ENCODE data around the gene ZNF680.

Gene ZNF680

GRCh38 chr7:64516451-64516850 lies 46.4 kb downstream of the ZNF680 start:
- Histone ChIP-seq H3K27me3 (ENCODE audit: control insufficient read depth, insufficient read depth, low read length, poor library complexity, severe bottlenecking) (no peaks in the 10 kb centered on the region), H3K36me3 (ENCODE audit: control insufficient read depth, insufficient read depth, low read length) (peaks cover 12% of the 10 kb centered on the region), H3K4me3 (ENCODE audit: insufficient read depth, low read depth, low read length) (no peak overlapping the region), H3K4me1 (ENCODE audit: control insufficient read depth, insufficient read depth, low read length) (no peaks in the 10 kb centered on the region), H3K9me3 (ENCODE audit: control insufficient read depth, low read length) (peaks cover 8% of the 10 kb centered on the region), H3K27ac (ENCODE audit: insufficient read depth, low read depth, low read length, poor library complexity, severe bottlenecking) (no peak overlapping the region)
- 59 to 69% methylated on average over 2 of the region's 2 CpGs for WGBS, 2 experiments

- Histone ChIP-seq H3K27me3 (ENCODE audit: control insufficient read depth, insufficient read depth, low read length, poor library complexity, severe bottlenecking) (no peaks in the 10 kb centered on the region), H3K4me1 (ENCODE audit: control insufficient read depth, insufficient read depth, low read length) (no peaks in the 10 kb centered on the region), H3K4me3 (ENCODE audit: insufficient read depth, low read depth, low read length) (no peak overlapping the region), H3K27ac (ENCODE audit: insufficient read depth, low read depth, low read length, poor library complexity, severe bottlenecking) (no peak overlapping the region), H3K36me3 (ENCODE audit: control insufficient read depth, insufficient read depth, low read length) (peaks cover 12% of the 10 kb centered on the region), H3K9me3 (ENCODE audit: control insufficient read depth, low read length) (peaks cover 2% of the 10 kb centered on the region)
- 95% methylated on average over 1 of the region's 1 CpG for WGBS, 2 experiments
Measured at GRCh38 chr7:64515781-64516180, 47.1 kb downstream of the ZNF680 start.

- H3K36me3 ChIP-seq (ENCODE audit: control insufficient read depth, insufficient read depth, low read length) = peaks cover 7% of the 10 kb centered on the region
- H3K27me3 ChIP-seq (ENCODE audit: control insufficient read depth, insufficient read depth, low read length, poor library complexity, severe bottlenecking) = no peaks in the 10 kb centered on the region
- H3K9me3 ChIP-seq (ENCODE audit: control insufficient read depth, low read length) = peaks cover under 1% of the 10 kb centered on the region
- H3K27ac ChIP-seq (ENCODE audit: insufficient read depth, low read depth, low read length, poor library complexity, severe bottlenecking) = no peak overlapping the region
- H3K4me3 ChIP-seq (ENCODE audit: insufficient read depth, low read depth, low read length) = no peak overlapping the region
- H3K4me1 ChIP-seq (ENCODE audit: control insufficient read depth, insufficient read depth, low read length) = no peaks in the 10 kb centered on the region
Measured at GRCh38 chr7:64515330-64515729, 47.5 kb downstream of the ZNF680 start.

- Histone ChIP-seq H3K27me3 (ENCODE audit: control insufficient read depth, insufficient read depth, low read length, poor library complexity, severe bottlenecking) (no peaks in the 10 kb centered on the region), H3K36me3 (ENCODE audit: control insufficient read depth, insufficient read depth, low read length) (peaks cover 14% of the 10 kb centered on the region), H3K9me3 (ENCODE audit: control insufficient read depth, low read length) (peaks cover 5% of the 10 kb centered on the region), H3K4me1 (ENCODE audit: control insufficient read depth, insufficient read depth, low read length) (no peaks in the 10 kb centered on the region), H3K4me3 (ENCODE audit: insufficient read depth, low read depth, low read length) (no peak overlapping the region), H3K27ac (ENCODE audit: insufficient read depth, low read depth, low read length, poor library complexity, severe bottlenecking) (no peak overlapping the region)
- 95 to 96% methylated on average over 2 of the region's 2 CpGs for WGBS, 2 experiments
Measured at GRCh38 chr7:64509583-64509982, 53.3 kb downstream of the ZNF680 start.

- Histone ChIP-seq H3K4me1 (ENCODE audit: control insufficient read depth, insufficient read depth, low read length) (no peaks in the 10 kb centered on the region), H3K4me3 (ENCODE audit: insufficient read depth, low read depth, low read length) (no peak overlapping the region), H3K27ac (ENCODE audit: insufficient read depth, low read depth, low read length, poor library complexity, severe bottlenecking) (no peak overlapping the region), H3K9me3 (ENCODE audit: control insufficient read depth, low read length) (peaks cover 2% of the 10 kb centered on the region), H3K36me3 (ENCODE audit: control insufficient read depth, insufficient read depth, low read length) (peaks cover 6% of the 10 kb centered on the region), H3K27me3 (ENCODE audit: control insufficient read depth, insufficient read depth, low read length, poor library complexity, severe bottlenecking) (no peaks in the 10 kb centered on the region)
- WGBS, 2 experiments = 97% methylated on average over 3 of the region's 3 CpGs
Measured at GRCh38 chr7:64504581-64505120, 58.2 kb downstream of the ZNF680 start.

GRCh38 chr7:64498270-64498669 lies 64.6 kb downstream of the ZNF680 start:
- 64 to 88% methylated on average over 1 of the region's 1 CpG for WGBS, 2 experiments
- Histone ChIP-seq H3K27me3 (ENCODE audit: control insufficient read depth, insufficient read depth, low read length, poor library complexity, severe bottlenecking) (no peaks in the 10 kb centered on the region), H3K9me3 (ENCODE audit: control insufficient read depth, low read length) (no peaks in the 10 kb centered on the region)

GRCh38 chr7:64494912-64495461 lies 67.9 kb downstream of the ZNF680 start:
- Histone ChIP-seq H3K9me3 (ENCODE audit: control insufficient read depth, low read length) (peaks cover 5% of the 10 kb centered on the region), H3K27ac (ENCODE audit: insufficient read depth, low read depth, low read length, poor library complexity, severe bottlenecking) (no peak overlapping the region), H3K36me3 (ENCODE audit: control insufficient read depth, insufficient read depth, low read length) (no peaks in the 10 kb centered on the region), H3K4me3 (ENCODE audit: insufficient read depth, low read depth, low read length) (no peak overlapping the region), H3K4me1 (ENCODE audit: control insufficient read depth, insufficient read depth, low read length) (no peaks in the 10 kb centered on the region), H3K27me3 (ENCODE audit: control insufficient read depth, insufficient read depth, low read length, poor library complexity, severe bottlenecking) (no peaks in the 10 kb centered on the region)
- 83% methylated on average over 26 of the region's 26 CpGs for WGBS, 2 experiments

More at GRCh38 chr7:64498270-64498669, 64.6 kb downstream of the ZNF680 start:
- Histone ChIP-seq H3K36me3 (ENCODE audit: control insufficient read depth, insufficient read depth, low read length) (no peaks in the 10 kb centered on the region), H3K4me3 (ENCODE audit: insufficient read depth, low read depth, low read length) (no peak overlapping the region), H3K27ac (ENCODE audit: insufficient read depth, low read depth, low read length, poor library complexity, severe bottlenecking) (no peak overlapping the region), H3K4me1 (ENCODE audit: control insufficient read depth, insufficient read depth, low read length) (no peaks in the 10 kb centered on the region)

GRCh38 chr7:64485623-64486022 lies 77.2 kb downstream of the ZNF680 start:
- 33 to 42% methylated on average over 1 of the region's 1 CpG for WGBS, 2 experiments
- Histone ChIP-seq H3K4me3 (ENCODE audit: insufficient read depth, low read depth, low read length) (no peak overlapping the region), H3K4me1 (ENCODE audit: control insufficient read depth, insufficient read depth, low read length) (no peaks in the 10 kb centered on the region), H3K27me3 (ENCODE audit: control insufficient read depth, insufficient read depth, low read length, poor library complexity, severe bottlenecking) (no peaks in the 10 kb centered on the region), H3K27ac (ENCODE audit: insufficient read depth, low read depth, low read length, poor library complexity, severe bottlenecking) (no peak overlapping the region), H3K36me3 (ENCODE audit: control insufficient read depth, insufficient read depth, low read length) (no peaks in the 10 kb centered on the region), H3K9me3 (ENCODE audit: control insufficient read depth, low read length) (peaks cover 6% of the 10 kb centered on the region)
